ENCODE measurements around the gene NCAPH2. TPM values are rescaled to one million over a fixed set of nuclear protein-coding genes. Genes with fewer than 3 reads are reported as not detected.

The NCAPH2 gene
- total RNA-seq, 4 donors from 2014 or later: 51.7 to 155 (median 55.4) TPM

DNA sequence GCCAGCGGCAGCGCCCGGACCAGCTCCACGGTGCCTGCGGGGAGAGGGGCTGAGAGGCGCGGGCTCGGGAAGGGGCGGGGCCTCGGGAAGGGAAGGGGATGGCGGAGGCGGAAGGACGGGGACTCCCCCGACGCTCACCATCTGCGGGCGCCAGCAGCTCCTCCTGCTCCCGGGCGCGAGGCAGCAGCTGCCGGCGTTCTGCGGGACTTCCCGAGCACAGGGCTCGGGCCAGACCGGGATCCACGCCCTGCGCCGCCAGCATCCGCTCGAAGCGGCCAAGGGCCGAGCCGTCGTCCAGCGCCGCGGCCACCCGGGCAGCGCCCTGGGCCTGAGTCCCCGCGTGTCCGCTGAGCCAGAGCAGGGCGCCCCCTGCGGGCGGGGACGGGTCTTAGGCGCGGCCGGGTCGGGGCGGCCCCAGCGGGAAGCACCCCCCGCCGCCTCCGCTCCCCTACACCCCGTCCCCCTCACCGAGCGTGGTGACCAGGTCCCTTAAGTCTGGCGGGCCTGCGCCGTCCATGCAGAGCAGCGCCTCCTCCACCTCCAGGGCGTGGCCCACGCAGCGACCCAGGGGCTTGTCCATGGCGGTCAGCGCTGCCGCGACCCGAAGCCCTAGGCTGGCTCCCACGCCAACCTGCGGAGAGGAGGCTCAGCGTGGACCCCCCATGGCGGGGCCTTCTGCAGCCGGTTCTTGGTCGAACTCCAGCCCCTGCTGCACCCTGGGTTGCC lies 18.2 kb downstream of the NCAPH2 start:
- no peaks in the 10 kb centered on the region for H3K36me3 ChIP-seq
- DNase-seq: peak; percentile 78 to 80
- H3K9me3 ChIP-seq: no peaks in the 10 kb centered on the region
- H3K4me3 ChIP-seq: peak overlapping the region; percentile 72 to 83
- peaks cover 0 to 10% of the 10 kb centered on the region in 2 donors for H3K4me1 ChIP-seq
- H3K27me3 ChIP-seq: peaks cover 0 to 16% of the 10 kb centered on the region in 2 donors
- intact Hi-C loops (cut with DNase I; ENCODE audit: low total_unique reads): no loop called here
- TF ChIP-seq POLR2A (IDR thresholded peaks at IDR 0.05): no peak
- TF ChIP-seq, protein P1, sequence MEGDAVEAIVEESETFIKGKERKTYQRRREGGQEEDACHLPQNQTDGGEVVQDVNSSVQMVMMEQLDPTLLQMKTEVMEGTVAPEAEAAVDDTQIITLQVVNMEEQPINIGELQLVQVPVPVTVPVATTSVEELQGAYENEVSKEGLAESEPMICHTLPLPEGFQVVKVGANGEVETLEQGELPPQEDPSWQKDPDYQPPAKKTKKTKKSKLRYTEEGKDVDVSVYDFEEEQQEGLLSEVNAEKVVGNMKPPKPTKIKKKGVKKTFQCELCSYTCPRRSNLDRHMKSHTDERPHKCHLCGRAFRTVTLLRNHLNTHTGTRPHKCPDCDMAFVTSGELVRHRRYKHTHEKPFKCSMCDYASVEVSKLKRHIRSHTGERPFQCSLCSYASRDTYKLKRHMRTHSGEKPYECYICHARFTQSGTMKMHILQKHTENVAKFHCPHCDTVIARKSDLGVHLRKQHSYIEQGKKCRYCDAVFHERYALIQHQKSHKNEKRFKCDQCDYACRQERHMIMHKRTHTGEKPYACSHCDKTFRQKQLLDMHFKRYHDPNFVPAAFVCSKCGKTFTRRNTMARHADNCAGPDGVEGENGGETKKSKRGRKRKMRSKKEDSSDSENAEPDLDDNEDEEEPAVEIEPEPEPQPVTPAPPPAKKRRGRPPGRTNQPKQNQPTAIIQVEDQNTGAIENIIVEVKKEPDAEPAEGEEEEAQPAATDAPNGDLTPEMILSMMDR (IDR thresholded peaks at IDR 0.05): peak; percentile 39 to 68 (median 60)
- H3K27ac ChIP-seq: peak overlapping the region; percentile 86 to 88

DNA sequence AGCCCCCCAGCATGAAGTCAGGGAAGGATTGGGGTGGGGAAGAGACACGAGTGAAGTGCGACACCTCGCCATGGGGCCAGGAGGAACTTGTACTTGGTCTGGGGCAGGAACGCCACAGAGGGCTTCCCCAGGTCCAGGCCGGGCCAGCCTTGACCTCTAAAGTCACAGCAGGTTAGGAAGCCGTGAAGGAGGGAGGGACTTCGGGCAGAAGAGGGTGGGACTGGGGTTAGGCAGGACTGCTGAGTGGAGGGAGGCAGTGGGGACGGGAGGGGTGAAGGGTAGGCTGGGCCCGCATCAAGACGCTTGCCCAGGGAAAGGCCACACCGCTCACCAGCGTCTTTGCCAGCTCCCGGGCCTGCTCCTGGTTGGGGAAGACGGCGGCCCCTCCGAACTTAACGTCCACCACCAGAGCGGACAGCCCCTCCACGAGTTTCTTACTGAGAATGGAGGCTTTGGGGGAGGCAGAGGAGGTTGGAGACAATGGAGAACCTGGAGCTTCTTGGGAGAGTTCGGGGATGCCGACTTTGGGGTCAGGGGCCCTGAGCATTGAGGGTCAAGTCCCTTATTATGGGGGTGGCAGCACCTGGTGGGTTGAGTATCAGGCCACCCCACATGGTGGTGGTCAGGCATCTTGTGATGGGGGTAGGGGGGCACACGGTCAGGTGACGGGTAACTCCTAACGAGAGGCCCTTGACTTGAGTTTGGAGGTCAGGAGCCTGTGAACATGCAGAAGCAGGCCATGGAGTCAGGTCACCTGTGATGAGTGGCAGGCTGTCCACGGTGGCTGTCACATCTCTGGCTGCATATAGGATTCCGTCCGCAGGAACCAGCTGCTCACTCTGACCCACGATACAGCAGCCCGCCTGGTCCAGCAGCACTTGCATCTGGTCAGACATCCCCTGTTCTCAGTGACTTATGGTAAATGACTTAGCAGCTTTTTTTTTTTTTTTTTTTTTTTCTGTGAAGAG lies 19.1 kb downstream of the NCAPH2 start:
- no peak for TF ChIP-seq POLR2A (IDR thresholded peaks at IDR 0.05)
- TF ChIP-seq, protein P1 (IDR thresholded peaks at IDR 0.05): no peak
- peak in 1 of 2 donors; percentile 43 for DNase-seq
- Histone ChIP-seq H3K27ac (peak overlapping the region; percentile 86 to 88), H3K4me1 (peaks cover 0 to 11% of the 10 kb centered on the region in 2 donors), H3K9me3 (no peaks in the 10 kb centered on the region), H3K36me3 (no peaks in the 10 kb centered on the region), H3K4me3 (peak overlapping the region; percentile 72 to 83), H3K27me3 (peaks cover 0 to 16% of the 10 kb centered on the region in 2 donors)
- intact Hi-C loops (cut with DNase I; ENCODE audit: low total_unique reads): no loop called here

DNA sequence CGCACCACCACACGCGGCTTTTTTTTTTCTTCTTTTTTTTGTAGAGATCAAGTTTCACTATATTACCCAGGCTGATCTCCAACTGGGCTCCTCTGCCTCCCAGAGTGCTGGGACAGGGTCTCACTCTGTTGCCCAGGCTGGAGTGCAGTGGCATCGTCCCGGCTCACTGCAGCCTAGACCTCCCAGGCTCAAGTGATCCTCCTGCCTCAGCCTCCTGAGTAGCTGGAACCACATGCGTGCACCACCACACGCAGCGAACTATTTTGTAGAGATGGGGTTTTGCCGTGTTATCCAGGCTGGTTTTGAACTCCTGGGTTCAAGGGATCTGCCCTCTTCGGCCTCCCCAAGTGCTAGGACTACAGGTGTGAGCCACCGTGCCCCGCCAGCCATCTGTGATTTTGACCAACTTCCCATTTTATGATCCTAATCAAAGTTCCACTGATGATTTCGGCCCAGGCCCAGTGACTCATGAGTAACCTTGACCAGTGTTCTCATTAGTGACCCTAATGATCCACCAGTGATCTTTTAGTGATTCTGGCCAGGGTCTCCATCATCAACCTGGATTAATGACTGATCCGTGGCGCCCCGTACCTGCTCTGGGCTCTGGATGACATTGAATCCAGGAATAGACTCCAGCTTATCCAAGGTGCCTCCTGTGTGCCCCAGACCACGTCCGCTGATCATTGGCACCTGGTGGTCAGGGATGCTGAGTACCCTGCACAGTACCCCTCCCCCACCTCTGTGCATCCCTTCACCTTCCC lies 20.1 kb downstream of the NCAPH2 start:
- peaks cover 0 to 11% of the 10 kb centered on the region in 2 donors for H3K4me1 ChIP-seq

DNA sequence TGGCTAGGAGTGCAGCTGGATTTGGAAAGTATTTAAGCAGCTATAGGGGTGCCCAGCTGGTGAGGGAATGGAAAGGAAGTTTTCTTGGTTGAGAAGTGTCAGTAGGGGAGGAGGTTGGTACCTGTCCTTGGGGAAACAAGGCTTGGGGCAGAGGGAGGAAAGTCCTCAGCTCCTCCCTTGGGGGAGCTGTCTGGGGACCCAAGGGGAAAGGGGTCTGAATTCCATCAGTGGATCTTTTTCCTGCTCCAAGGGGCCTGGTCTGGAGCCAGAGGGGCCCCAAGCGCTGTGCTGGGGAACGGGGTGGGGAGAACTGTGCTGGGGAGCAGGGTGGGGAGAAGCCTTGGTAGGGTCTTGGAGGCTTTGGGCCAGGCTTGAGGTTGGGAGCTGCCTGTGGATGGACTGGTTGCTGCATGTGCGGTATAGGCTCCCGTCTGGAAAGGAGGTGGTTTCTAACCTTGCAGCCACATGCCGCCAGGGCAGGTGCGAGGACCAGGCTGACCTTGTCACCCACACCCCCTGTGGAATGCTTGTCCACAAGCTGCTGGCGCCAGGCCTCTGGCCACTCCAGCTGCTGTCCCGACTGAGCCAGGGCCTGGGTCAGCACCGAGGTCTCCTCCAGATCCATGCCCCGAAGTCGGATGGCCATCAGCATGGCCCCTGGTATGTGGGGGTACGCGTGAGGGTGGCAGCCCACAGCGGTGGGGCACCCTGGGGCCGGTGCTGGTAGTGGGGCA lies 20.8 kb downstream of the NCAPH2 start:
- intact Hi-C loops (cut with DNase I; ENCODE audit: low total_unique reads): no loop called here
- H3K27me3 ChIP-seq: peaks cover 4 to 24% of the 10 kb centered on the region in 2 donors
- no peak for DNase-seq
- no peak overlapping the region for H3K4me3 ChIP-seq
- peaks cover 0 to 11% of the 10 kb centered on the region in 2 donors for H3K4me1 ChIP-seq
- TF ChIP-seq, protein P1 (IDR thresholded peaks at IDR 0.05): no peak
- no peak for TF ChIP-seq POLR2A (IDR thresholded peaks at IDR 0.05)
- no peaks in the 10 kb centered on the region for H3K9me3 ChIP-seq
- no peaks in the 10 kb centered on the region for H3K36me3 ChIP-seq
- peak overlapping the region; percentile 77 to 85 for H3K27ac ChIP-seq

More for the DNA sequence above, 20.1 kb downstream of the NCAPH2 start:
- Histone ChIP-seq H3K27ac (no peak overlapping the region), H3K4me3 (no peak overlapping the region), H3K27me3 (peaks cover 4 to 24% of the 10 kb centered on the region in 2 donors), H3K9me3 (no peaks in the 10 kb centered on the region), H3K36me3 (no peaks in the 10 kb centered on the region)
- no peak for DNase-seq
- TF ChIP-seq POLR2A (IDR thresholded peaks at IDR 0.05): no peak
- TF ChIP-seq, protein P1 (IDR thresholded peaks at IDR 0.05): no peak
- intact Hi-C loops (cut with DNase I; ENCODE audit: low total_unique reads): no loop called here

All from uterus (tissue), 4 donors.